HepG2 (cell line): ENCODE measurements around the gene PSMD10. TPM values are rescaled to one million over a fixed set of nuclear protein-coding genes. Genes with fewer than 3 reads are reported as not detected.

Experiments
- ATAC-seq: fragments of 200-7000 bp; cut with Tn5 transposase; 3 replicates; pipeline ENCODE4 v1.9.1; 2020; ENCODE audit warnings: mild to moderate bottlenecking, moderate library complexity
- BruUV-seq: library from RNA; stranded (reverse); fragments of 400-500 nt; replicated peaks from 2 replicates; lab custom pipeline; 2021; lab: Mats Ljungman, UMichigan
- CTCF ChIA-PET: fragments of 300-600 bp; formaldehyde crosslinking; extraction: SDS; loops from one replicate; lab custom pipeline; 2021; ENCODE audit warnings: low total read pairs, inconsistent platforms, low intra/inter-chr PET ratio; lab: Yijun Ruan, JAX
- POLR2A ChIA-PET: fragments of 350-600 bp; sonication (Branson Sonifier 250); formaldehyde crosslinking; loops from one replicate; lab custom pipeline; 2020; ENCODE audit warnings: antibody characterized with exemption, inconsistent platforms; lab: Yijun Ruan, JAX
- DNase-seq: peaks from one replicate; pipeline ENCODE4 v3.0.0-alpha.2; 2015; ENCODE audit warnings: low spot score
- FAIRE-seq: peaks from 3 replicates; lab custom pipeline; 2011; peaks lifted over from hg19 to GRCh38; lab: Jason Lieb, UNC
- H2AFZ ChIP-seq: one replicate; pipeline ENCODE4 v1.6.1; 2011; ENCODE audit warnings: low read length, inconsistent platforms
- H3K27ac ChIP-seq: fragments of 300-600 bp; 3 replicates; pipeline ENCODE4 v1.8.0; 2011; ENCODE audit warnings: mixed run types, mild to moderate bottlenecking, mixed read lengths, low read length, inconsistent platforms; ENCODE audit not compliant: insufficient read depth; ENCODE audit errors: extremely low read length
- H3K27me3 ChIP-seq, 2 experiments: fragments of 200-600 bp in 1 of 2; 2 replicates in 1 of 2; 3 replicates in 1 of 2; pipeline versions ENCODE4 v1.6.0 to v1.8.0; 2011; ENCODE audit warnings: low read length in 2 of 2, mild to moderate bottlenecking in 2 of 2, moderate library complexity in 2 of 2, inconsistent platforms in 1 of 2; ENCODE audit not compliant: insufficient read depth in 2 of 2, control insufficient read depth in 1 of 2
- H3K36me3 ChIP-seq, 2 experiments: fragments of 200-600 bp in 1 of 2; replicated peaks in 1 of 2; 2 replicates in 1 of 2; 3 replicates in 1 of 2; pipeline versions ENCODE4 v1.5.1 to v1.8.0; 2011; ENCODE audit warnings: low read length in 2 of 2, inconsistent platforms in 1 of 2; ENCODE audit not compliant: insufficient read depth in 2 of 2, control insufficient read depth in 1 of 2
- H3K4me1 ChIP-seq: 2 replicates; pipeline ENCODE4 v1.5.1; 2012; ENCODE audit warnings: low read length, inconsistent platforms; ENCODE audit not compliant: insufficient read depth
- H3K4me2 ChIP-seq: 2 replicates; pipeline ENCODE4 v1.6.0; 2011; ENCODE audit warnings: low read depth, low read length, inconsistent platforms
- H3K4me3 ChIP-seq, 3 experiments: fragments of 200-600 bp in 1 of 3; sonication (generic), shearing (Covaris generic) in 1 of 3; replicated peaks in 1 of 3; 2 replicates each; pipeline ENCODE4 v1.5.1; 2011 to 2016; ENCODE audit warnings: low read length in 3 of 3, inconsistent platforms in 2 of 3, low read depth in 2 of 3, mild to moderate bottlenecking in 2 of 3, control low read depth in 1 of 3, mixed read lengths in 1 of 3; ENCODE audit not compliant: insufficient read depth in 1 of 3
- H3K79me2 ChIP-seq: one replicate; pipeline ENCODE4 v1.6.1; 2011; ENCODE audit warnings: low read length, inconsistent platforms; ENCODE audit not compliant: insufficient read depth
- H3K9ac ChIP-seq: 2 replicates; pipeline ENCODE4 v1.6.0; 2011; ENCODE audit warnings: mild to moderate bottlenecking, low read depth, low read length, inconsistent platforms; ENCODE audit not compliant: insufficient read depth
- H3K9me3 ChIP-seq: 2 replicates; pipeline ENCODE4 v1.5.1; 2012; ENCODE audit warnings: mild to moderate bottlenecking, low read length
- H4K20me1 ChIP-seq: 2 replicates; pipeline ENCODE4 v1.6.0; 2011; ENCODE audit warnings: inconsistent platforms, mild to moderate bottlenecking, low read length, moderate library complexity; ENCODE audit not compliant: insufficient read depth
- CEBPB ChIP-seq: IDR thresholded peaks from 2 replicates; pipeline ENCODE4 v1.6.1; 2011; ENCODE audit warnings: low read depth, low read length, improper control_type of control experiment, borderline replicate concordance
- CHD4 ChIP-seq: fragments of 200-600 bp; sonication (generic); IDR thresholded peaks from 2 replicates; pipeline ENCODE4 v1.7.0; 2017; ENCODE audit warnings: mild to moderate bottlenecking, low read length, borderline replicate concordance
- E2F1 ChIP-seq: sonication (generic); formaldehyde crosslinking; IDR thresholded peaks from 2 replicates; pipeline ENCODE4 v1.5.0; 2020; ENCODE audit warnings: missing genetic modification reagents
- EEA1 ChIP-seq: sonication (generic); formaldehyde crosslinking; IDR thresholded peaks from 2 replicates; pipeline ENCODE4 v1.5.1; 2020; ENCODE audit warnings: mild to moderate bottlenecking, missing genetic modification reagents, borderline replicate concordance
- ETV5 ChIP-seq: IDR thresholded peaks from 2 replicates; pipeline ENCODE4 v1.6.1; 2018; ENCODE audit warnings: missing biosample characterization, missing genetic modification reagents, inconsistent platforms, borderline replicate concordance
- HDAC1 ChIP-seq: sonication (generic); formaldehyde crosslinking; IDR thresholded peaks from 2 replicates; pipeline ENCODE4 v1.5.1; 2020; ENCODE audit warnings: mild to moderate bottlenecking, missing genetic modification reagents
- KDM4B ChIP-seq: sonication (generic); formaldehyde crosslinking; IDR thresholded peaks from 2 replicates; pipeline ENCODE4 v1.4.0; 2020; ENCODE audit warnings: missing genetic modification reagents
- LRRFIP1 ChIP-seq: sonication (generic); formaldehyde crosslinking; conservative IDR thresholded peaks from 2 replicates; pipeline ENCODE4 v1.4.0; 2020; ENCODE audit warnings: missing genetic modification reagents
- MTERF4 ChIP-seq: sonication (generic); formaldehyde crosslinking; IDR thresholded peaks from 2 replicates; pipeline ENCODE4 v1.8.0; 2023; ENCODE audit warnings: mild to moderate bottlenecking, missing genetic modification reagents
- STAT5B ChIP-seq: sonication (generic); formaldehyde crosslinking; IDR thresholded peaks from 2 replicates; pipeline ENCODE4 v1.4.0; 2020; ENCODE audit warnings: missing genetic modification reagents
- SUZ12 ChIP-seq: fragments of 150-350 bp; IDR thresholded peaks from 2 replicates; pipeline ENCODE4 v1.6.1; 2014; ENCODE audit warnings: low read depth, low read length
- TBP ChIP-seq: sonication (generic); formaldehyde crosslinking; IDR thresholded peaks from 2 replicates; pipeline ENCODE4 v1.5.0; 2020; ENCODE audit warnings: missing genetic modification reagents
- TCF7 ChIP-seq: sonication (generic); IDR thresholded peaks from 2 replicates; pipeline ENCODE4 v1.6.1; 2016; ENCODE audit warnings: antibody characterized with exemption, low read depth
- TP53 ChIP-seq: sonication (generic); formaldehyde crosslinking; conservative IDR thresholded peaks from 2 replicates; pipeline ENCODE4 v1.4.0; 2020; ENCODE audit warnings: missing genetic modification reagents
- TSC22D2 ChIP-seq: sonication (generic); formaldehyde crosslinking; IDR thresholded peaks from 2 replicates; pipeline ENCODE4 v1.5.1; 2020; ENCODE audit warnings: missing genetic modification reagents, mild to moderate bottlenecking, borderline replicate concordance
- ZNF326 ChIP-seq: sonication (generic); formaldehyde crosslinking; IDR thresholded peaks from 2 replicates; pipeline ENCODE4 v1.4.0; 2020; ENCODE audit warnings: missing genetic modification reagents, borderline replicate concordance
- ZNF44 ChIP-seq: sonication (generic); formaldehyde crosslinking; IDR thresholded peaks from 2 replicates; pipeline ENCODE4 v1.5.1; 2020; ENCODE audit warnings: mild to moderate bottlenecking, missing genetic modification reagents
- ZNF468 ChIP-seq: sonication (generic); formaldehyde crosslinking; IDR thresholded peaks from 2 replicates; pipeline ENCODE4 v1.8.0; 2022; ENCODE audit warnings: mild to moderate bottlenecking, moderate library complexity, missing genetic modification reagents
- in situ Hi-C: cut with HindIII; loops from 2 replicates; pipeline ENCODE4 v1.10.0; 2017; ENCODE audit warnings: low pct_unique_long_range_greater_than_20kb; ENCODE audit not compliant: extremely low pct_ligation_motif_present
- intact Hi-C: fragments of 100-400 bp; cut with micrococcal nuclease; formaldehyde crosslinking; loops from one replicate; pipeline ENCODE4 v1.10.0; 2022; ENCODE audit not compliant: unreplicated experiment
- polyA plus RNA-seq, 8 experiments: library from polyadenylated mRNA; depleted of rRNA in 3 of 8; stranded (reverse) in 7 of 8; unstranded in 1 of 8; fragments of >200 nt; fragmentation: Illumina TruSeq in 4 of 8; extraction: Trizol in 4 of 8; gene quantifications; 2 replicates each; pipeline versions ENCODE4 v1.2.1 to v1.2.3, GENCODE V29; 2011 to 2016; ENCODE audit warnings: low read depth in 4 of 8, missing spikeins in 1 of 8, mixed read lengths in 1 of 8; ENCODE audit not compliant: insufficient read depth in 1 of 8
- total RNA-seq, 5 experiments: library from RNA; depleted of rRNA; stranded (reverse); fragments of >200 nt; fragmentation: Illumina TruSeq; extraction: Trizol; gene quantifications; 2 replicates each; pipeline ENCODE4 v1.2.3, GENCODE V29; 2016; ENCODE audit warnings: low read depth in 1 of 5

PSMD10 gene
- total and polyA plus RNA-seq, 2 of the 13 experiments (the other 11 are each of a cell fraction or from before 2014, with no cell fraction given): 56.4 to 65.3 TPM

GRCh38 chrX:108105473-108105872 is 14.1 kb upstream of the PSMD10 start:
- no peak for ATAC-seq

More at GRCh38 chrX:108105473-108105872, 14.1 kb upstream of the PSMD10 start:
- DNase-seq: no peak
- Histone ChIP-seq H3K36me3 (no peaks in the 10 kb centered on the region), H3K4me1 (no peaks in the 10 kb centered on the region), H4K20me1 (no peaks in the 10 kb centered on the region), H2AFZ (no peak overlapping the region), H3K4me2 (no peak overlapping the region), H3K79me2 (no peaks in the 10 kb centered on the region), H3K4me3 (no peak overlapping the region), H3K27ac (no peak overlapping the region), H3K9me3 (no peaks in the 10 kb centered on the region), H3K9ac (no peak overlapping the region), H3K27me3 (no peaks in the 10 kb centered on the region)
- intact Hi-C loops: no loop called here
- CTCF ChIA-PET: no interaction called here
- no peak for FAIRE-seq
- TF ChIP-seq STAT5B (no peak), CHD4 (no peak), ZNF326 (CRISPR knock-in tag) (no peak), CEBPB (no peak), MTERF4 (CRISPR knock-in tag) (no peak), SUZ12 (no peak), TCF7 (no peak), TP53 (CRISPR knock-in tag) (no peak), ZNF44 (no peak), ZNF468 (CRISPR knock-in tag) (no peak), HDAC1 (no peak), E2F1 (CRISPR knock-in tag) (no peak), TSC22D2 (CRISPR knock-in tag) (no peak), LRRFIP1 (CRISPR knock-in tag) (no peak), ETV5 (CRISPR knock-in tag) (no peak), KDM4B (no peak), TBP (no peak), EEA1 (CRISPR knock-in tag) (no peak)
- POLR2A ChIA-PET: no interaction called here
- BruUV-seq: no TSS peak
- in situ Hi-C loops: no loop called here
